WTC11 (cell line): ENCODE measurements around the gene AQP12A. TPM values are rescaled to one million over a fixed set of nuclear protein-coding genes. Genes with fewer than 3 reads are reported as not detected.

Experiments
- ATAC-seq: fragments of 200-7000 bp; cut with Tn5 transposase; 2 replicates; pipeline ENCODE4 v1.10.0; 2021; ENCODE audit warnings: mild to moderate bottlenecking, moderate library complexity
- CTCF ChIA-PET: fragments of 300-600 bp; sonication (Branson Sonifier 250); formaldehyde crosslinking; loops from one replicate; lab custom pipeline; 2021; ENCODE audit warnings: antibody characterized with exemption; lab: Charles Lee
- POLR2A ChIA-PET: fragments of 350-600 bp; sonication (Branson Sonifier 250); formaldehyde crosslinking; loops from one replicate; lab custom pipeline; 2021; ENCODE audit warnings: antibody characterized with exemption; lab: Charles Lee
- DNase-seq: peaks from one replicate; pipeline ENCODE4 v3.0.0; 2021; ENCODE audit warnings: low spot score
- H3K27ac Mint-ChIP-seq: 2 replicates; pipeline ENCODE4 v1.8.0; 2021; ENCODE audit warnings: mixed read lengths
- H3K27me3 Mint-ChIP-seq: 2 replicates; pipeline ENCODE4 v1.8.0; 2021; ENCODE audit warnings: low read depth, mild to moderate bottlenecking, moderate library complexity, mixed read lengths
- H3K36me3 Mint-ChIP-seq: 2 replicates; pipeline ENCODE4 v1.8.0; 2021; ENCODE audit warnings: mixed read lengths
- H3K4me1 Mint-ChIP-seq: 2 replicates; pipeline ENCODE4 v1.8.0; 2022; ENCODE audit warnings: mixed read lengths
- H3K4me3 Mint-ChIP-seq: 2 replicates; pipeline ENCODE4 v1.8.0; 2021; ENCODE audit warnings: mild to moderate bottlenecking, moderate library complexity, mixed read lengths
- H3K9me3 Mint-ChIP-seq: 2 replicates; pipeline ENCODE4 v1.8.0; 2021; ENCODE audit warnings: mixed read lengths
- ATF6 ChIP-seq: sonication (generic); formaldehyde crosslinking; IDR thresholded peaks from 2 replicates; pipeline ENCODE4 v1.8.1; 2023; ENCODE audit warnings: mild to moderate bottlenecking, missing genetic modification reagents
- CREB1 ChIP-seq: sonication (generic); formaldehyde crosslinking; IDR thresholded peaks from 2 replicates; pipeline ENCODE4 v1.8.0; 2023; ENCODE audit warnings: mild to moderate bottlenecking, missing genetic modification reagents
- CREM ChIP-seq: sonication (generic); formaldehyde crosslinking; IDR thresholded peaks from 2 replicates; pipeline ENCODE4 v1.8.1; 2022; ENCODE audit warnings: mild to moderate bottlenecking, missing genetic modification reagents, moderate library complexity
- E2F5 ChIP-seq: sonication (generic); formaldehyde crosslinking; IDR thresholded peaks from 2 replicates; pipeline ENCODE4 v1.8.1; 2022; ENCODE audit warnings: mild to moderate bottlenecking, moderate library complexity, missing genetic modification reagents
- FOXJ3 ChIP-seq: sonication (generic); formaldehyde crosslinking; IDR thresholded peaks from 2 replicates; pipeline ENCODE4 v1.9.0; 2021; ENCODE audit warnings: missing genetic modification reagents, mild to moderate bottlenecking, borderline replicate concordance
- FOXP4 ChIP-seq: sonication (generic); formaldehyde crosslinking; IDR thresholded peaks from 2 replicates; pipeline ENCODE4 v1.8.0; 2022; ENCODE audit warnings: mild to moderate bottlenecking, missing genetic modification reagents
- GABPB1 ChIP-seq: sonication (generic); formaldehyde crosslinking; IDR thresholded peaks from 2 replicates; pipeline ENCODE4 v1.8.1; 2023; ENCODE audit warnings: mild to moderate bottlenecking, missing genetic modification reagents
- HMGXB4 ChIP-seq: sonication (generic); formaldehyde crosslinking; IDR thresholded peaks from 2 replicates; pipeline ENCODE4 v1.8.1; 2023; ENCODE audit warnings: mild to moderate bottlenecking, moderate library complexity, missing genetic modification reagents
- JAZF1 ChIP-seq: fragments of 250-450 bp; sonication (Bioruptor Pico); IDR thresholded peaks from 2 replicates; pipeline ENCODE4 v1.9.0; 2021; ENCODE audit warnings: moderate library complexity, mild to moderate bottlenecking, inconsistent platforms
- JUN ChIP-seq: sonication (generic); formaldehyde crosslinking; IDR thresholded peaks from 2 replicates; pipeline ENCODE4 v1.8.0; 2023; ENCODE audit warnings: mild to moderate bottlenecking, missing genetic modification reagents
- RELA ChIP-seq: sonication (generic); formaldehyde crosslinking; IDR thresholded peaks from 2 replicates; pipeline ENCODE4 v1.8.1; 2022; ENCODE audit warnings: missing genetic modification reagents, mild to moderate bottlenecking, borderline replicate concordance
- SMAD4 ChIP-seq: sonication (generic); formaldehyde crosslinking; IDR thresholded peaks from 2 replicates; pipeline ENCODE4 v1.8.0; 2022; ENCODE audit warnings: mild to moderate bottlenecking, missing genetic modification reagents
- TP53 ChIP-seq: sonication (generic); formaldehyde crosslinking; IDR thresholded peaks from 2 replicates; pipeline ENCODE4 v1.8.1; 2023; ENCODE audit warnings: mild to moderate bottlenecking, missing genetic modification reagents
- USF1 ChIP-seq: sonication (generic); formaldehyde crosslinking; IDR thresholded peaks from 2 replicates; pipeline ENCODE4 v1.8.0; 2022; ENCODE audit warnings: mild to moderate bottlenecking, missing genetic modification reagents
- ZNF396 ChIP-seq: fragments of 250-450 bp; sonication (Bioruptor Pico); IDR thresholded peaks from 2 replicates; pipeline ENCODE4 v1.8.0; 2021; ENCODE audit warnings: mild to moderate bottlenecking, moderate library complexity, borderline replicate concordance
- ZNF416 ChIP-seq: fragments of 250-450 bp; sonication (Bioruptor Pico); IDR thresholded peaks from 2 replicates; pipeline ENCODE4 v1.9.0; 2021; ENCODE audit warnings: mild to moderate bottlenecking, inconsistent platforms
- ZSCAN18 ChIP-seq: fragments of 250-450 bp; sonication (Bioruptor Pico); IDR thresholded peaks from 2 replicates; pipeline ENCODE4 v2.1.2; 2022; ENCODE audit warnings: mild to moderate bottlenecking, moderate library complexity
- total RNA-seq: library from RNA; stranded (reverse); gene quantifications from 3 replicates; pipeline ENCODE4 v1.2.3, GENCODE V29; 2021
- TF ChIP-seq, protein P1 (sequence below): fragments of 250-450 bp; sonication (Bioruptor Pico); IDR thresholded peaks from 2 replicates; pipeline ENCODE4 v1.9.0; 2021; ENCODE audit warnings: mild to moderate bottlenecking
- TF ChIP-seq, protein P2 (sequence below): sonication (generic); formaldehyde crosslinking; IDR thresholded peaks from 2 replicates; pipeline ENCODE4 v1.8.1; 2023; ENCODE audit warnings: mild to moderate bottlenecking, missing genetic modification reagents
- TF ChIP-seq, protein P3 (sequence below): sonication (generic); formaldehyde crosslinking; IDR thresholded peaks from 2 replicates; pipeline ENCODE4 v1.8.0; 2022; ENCODE audit warnings: mild to moderate bottlenecking, missing genetic modification reagents

AQP12A gene
- total RNA-seq, 1 experiment from 2014 or later: not detected

DNA sequence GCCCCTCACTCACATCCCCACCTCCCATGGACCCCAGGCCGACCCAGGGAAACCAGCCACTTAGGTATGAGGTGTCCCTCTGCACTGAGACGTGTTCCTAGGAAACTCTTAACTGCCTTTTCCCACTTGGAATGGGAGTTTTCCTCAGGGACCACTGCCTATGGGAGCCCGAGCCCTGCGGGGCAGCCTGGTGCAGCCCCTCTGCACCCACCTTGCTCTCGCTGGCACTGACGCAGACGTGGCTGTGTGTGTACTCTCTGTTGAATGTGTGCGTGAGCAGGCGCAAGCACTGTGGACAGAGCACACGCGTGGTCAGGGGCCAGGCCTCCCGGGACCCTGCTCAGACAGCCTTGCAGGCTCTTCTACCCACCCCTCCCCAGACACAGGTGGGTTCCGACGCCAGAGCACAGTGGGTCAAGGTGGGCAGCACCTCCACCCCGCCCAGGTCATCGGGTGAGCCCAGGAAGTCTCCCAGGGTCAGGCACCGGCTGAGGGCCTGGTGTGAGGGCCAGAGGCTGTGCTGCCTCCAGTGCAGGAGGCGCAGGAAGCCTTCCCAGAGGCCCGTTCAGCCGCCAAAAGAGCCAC is 30.0 kb downstream of the AQP12A start:
- Mint-ChIP-seq H3K4me1 (no peaks in the 10 kb centered on the region), H3K27me3 (no peaks in the 10 kb centered on the region), H3K36me3 (peaks cover 28% of the 10 kb centered on the region), H3K27ac (no peak overlapping the region), H3K4me3 (no peak overlapping the region), H3K9me3 (no peaks in the 10 kb centered on the region)
- ATAC-seq: no peak
- ChIA-PET CTCF (interaction anchor here (1.0 kb wide), 1 partner anchor 81 kb away, joined by 3 read pairs; no protein-coding TSS in a partner anchor), POLR2A (interaction anchor here (1.0 kb wide), 1 partner anchor 10 kb away, joined by 3 read pairs; no protein-coding TSS in a partner anchor)
- no peak for TF ChIP-seq ZNF396 (CRISPR knock-in tag)
- TF ChIP-seq SMAD4: no peak
- TF ChIP-seq, protein P1, sequence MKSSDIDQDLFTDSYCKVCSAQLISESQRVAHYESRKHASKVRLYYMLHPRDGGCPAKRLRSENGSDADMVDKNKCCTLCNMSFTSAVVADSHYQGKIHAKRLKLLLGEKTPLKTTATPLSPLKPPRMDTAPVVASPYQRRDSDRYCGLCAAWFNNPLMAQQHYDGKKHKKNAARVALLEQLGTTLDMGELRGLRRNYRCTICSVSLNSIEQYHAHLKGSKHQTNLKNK (CRISPR knock-in tag): no peak
- TF ChIP-seq ZSCAN18 (CRISPR knock-in tag): no peak
- DNase-seq: no peak

DNA sequence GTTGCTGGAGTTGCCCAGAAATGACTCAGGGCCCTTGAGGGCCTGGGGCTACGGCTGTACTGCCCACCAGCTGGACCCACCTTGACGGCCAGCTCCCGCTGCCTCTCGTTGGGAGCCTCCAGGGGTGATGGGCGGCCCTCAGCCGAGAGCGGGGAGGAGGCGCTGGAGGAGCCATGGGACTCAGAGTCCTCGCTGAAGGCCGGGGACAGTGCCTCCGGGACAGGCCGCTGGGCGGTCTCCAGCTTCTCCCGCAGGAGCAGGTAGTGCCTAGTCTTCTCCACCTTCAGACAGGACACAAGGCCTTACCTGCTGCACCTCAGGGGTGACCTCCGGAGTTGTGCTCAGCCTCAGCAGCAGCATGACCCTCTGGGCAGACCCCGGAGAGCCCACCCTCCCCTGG is 30.7 kb downstream of the AQP12A start:
- Mint-ChIP-seq H3K27me3 (no peaks in the 10 kb centered on the region), H3K4me3 (no peak overlapping the region), H3K27ac (no peak overlapping the region), H3K4me1 (no peaks in the 10 kb centered on the region), H3K9me3 (no peaks in the 10 kb centered on the region), H3K36me3 (peaks cover 30% of the 10 kb centered on the region)
- ATAC-seq: no peak
- TF ChIP-seq JAZF1 (no peak), RELA (CRISPR knock-in tag) (no peak), JUN (CRISPR knock-in tag) (no peak), E2F5 (CRISPR knock-in tag) (no peak), HMGXB4 (CRISPR knock-in tag) (no peak), GABPB1 (CRISPR knock-in tag) (no peak), ATF6 (CRISPR knock-in tag) (no peak), CREB1 (CRISPR knock-in tag) (no peak), TP53 (CRISPR knock-in tag) (no peak), FOXP4 (CRISPR knock-in tag) (no peak), FOXJ3 (CRISPR knock-in tag) (no peak), USF1 (CRISPR knock-in tag) (no peak), CREM (CRISPR knock-in tag) (no peak), ZNF416 (CRISPR knock-in tag) (no peak)
- TF ChIP-seq, protein P2, sequence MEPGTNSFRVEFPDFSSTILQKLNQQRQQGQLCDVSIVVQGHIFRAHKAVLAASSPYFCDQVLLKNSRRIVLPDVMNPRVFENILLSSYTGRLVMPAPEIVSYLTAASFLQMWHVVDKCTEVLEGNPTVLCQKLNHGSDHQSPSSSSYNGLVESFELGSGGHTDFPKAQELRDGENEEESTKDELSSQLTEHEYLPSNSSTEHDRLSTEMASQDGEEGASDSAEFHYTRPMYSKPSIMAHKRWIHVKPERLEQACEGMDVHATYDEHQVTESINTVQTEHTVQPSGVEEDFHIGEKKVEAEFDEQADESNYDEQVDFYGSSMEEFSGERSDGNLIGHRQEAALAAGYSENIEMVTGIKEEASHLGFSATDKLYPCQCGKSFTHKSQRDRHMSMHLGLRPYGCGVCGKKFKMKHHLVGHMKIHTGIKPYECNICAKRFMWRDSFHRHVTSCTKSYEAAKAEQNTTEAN (CRISPR knock-in tag): no peak
- TF ChIP-seq, protein P3, sequence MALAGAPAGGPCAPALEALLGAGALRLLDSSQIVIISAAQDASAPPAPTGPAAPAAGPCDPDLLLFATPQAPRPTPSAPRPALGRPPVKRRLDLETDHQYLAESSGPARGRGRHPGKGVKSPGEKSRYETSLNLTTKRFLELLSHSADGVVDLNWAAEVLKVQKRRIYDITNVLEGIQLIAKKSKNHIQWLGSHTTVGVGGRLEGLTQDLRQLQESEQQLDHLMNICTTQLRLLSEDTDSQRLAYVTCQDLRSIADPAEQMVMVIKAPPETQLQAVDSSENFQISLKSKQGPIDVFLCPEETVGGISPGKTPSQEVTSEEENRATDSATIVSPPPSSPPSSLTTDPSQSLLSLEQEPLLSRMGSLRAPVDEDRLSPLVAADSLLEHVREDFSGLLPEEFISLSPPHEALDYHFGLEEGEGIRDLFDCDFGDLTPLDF: no peak
- no peak for DNase-seq
- CTCF ChIA-PET: no interaction called here
- POLR2A ChIA-PET: interaction anchor here (0.8 to 1.0 kb wide), 2 partner anchors 9 to 67 kb away, joined by 3 read pairs; no protein-coding TSS in a partner anchor
